H1 (cell line): Measurements from ENCODE around the gene ZFAND3. TPM values are rescaled to one million over a fixed set of nuclear protein-coding genes. Genes with fewer than 3 reads are reported as not detected.

Source experiments
- CTCF ChIA-PET: fragments of 300-600 bp; sonication (Branson Sonifier 250); formaldehyde crosslinking; loops from one replicate; lab custom pipeline; 2021; ENCODE audit not compliant: partially characterized antibody; lab: Charles Lee
- POLR2A ChIA-PET: fragments of 300-600 bp; sonication (Branson Sonifier 250); formaldehyde crosslinking; loops from one replicate; lab custom pipeline; 2021; ENCODE audit warnings: inconsistent platforms; ENCODE audit not compliant: partially characterized antibody; lab: Charles Lee
- DNase-seq, 2 experiments: peaks; one replicate each; pipeline versions ENCODE4 v3.0.0 to v3.0.0-alpha.2; 2010 to 2022; ENCODE audit warnings: low spot score in 2 of 2, low read depth in 1 of 2, mixed read lengths in 1 of 2
- FAIRE-seq: peaks from 2 replicates; lab custom pipeline; 2011; peaks lifted over from hg19 to GRCh38; lab: Jason Lieb, UNC
- H2AFZ ChIP-seq: 2 replicates; pipeline ENCODE4 v1.8.1; 2012; ENCODE audit warnings: low read length, inconsistent platforms
- H2AK5ac ChIP-seq: 2 replicates; pipeline ENCODE4 v1.6.1; 2013; ENCODE audit warnings: low read depth, low read length
- H2BK120ac ChIP-seq: replicated peaks from 2 replicates; pipeline ENCODE3; 2013; ENCODE audit warnings: low read depth, low read length, inconsistent platforms
- H2BK12ac ChIP-seq: 2 replicates; pipeline ENCODE4 v1.6.1; 2013; ENCODE audit warnings: low read depth, low read length
- H2BK15ac ChIP-seq: 2 replicates; pipeline ENCODE4 v1.6.1; 2013; ENCODE audit warnings: low read length
- H2BK20ac ChIP-seq: 2 replicates; pipeline ENCODE4 v1.6.1; 2013; ENCODE audit warnings: low read length
- H2BK5ac ChIP-seq: 2 replicates; pipeline ENCODE4 v1.6.1; 2013; ENCODE audit warnings: low read depth, low read length
- H3K14ac ChIP-seq: 2 replicates; pipeline ENCODE4 v1.6.1; 2013; ENCODE audit warnings: inconsistent platforms; ENCODE audit not compliant: insufficient read length
- H3K18ac ChIP-seq: 2 replicates; pipeline ENCODE4 v1.6.1; 2013; ENCODE audit warnings: low read length; ENCODE audit errors: extremely low read depth
- H3K23ac ChIP-seq: 2 replicates; pipeline ENCODE4 v1.6.1; 2013; ENCODE audit warnings: inconsistent platforms; ENCODE audit not compliant: insufficient read length
- H3K23me2 ChIP-seq: 2 replicates; pipeline ENCODE4 v1.6.1; 2013; ENCODE audit warnings: low read depth, low read length
- H3K27ac ChIP-seq: 2 replicates; pipeline ENCODE4 v1.6.1; 2011; ENCODE audit warnings: low read depth, low read length, inconsistent platforms
- H3K27me3 ChIP-seq, 4 experiments: replicated peaks in 1 of 4; 1 replicate in 1 of 4; 2 replicates in 3 of 4; pipeline versions ENCODE4 v1.6.1 to v1.8.1; 2011 to 2013; ENCODE audit warnings: low read length in 3 of 4, mild to moderate bottlenecking in 3 of 4, inconsistent platforms in 2 of 4, mixed read lengths in 2 of 4, moderate library complexity in 1 of 4; ENCODE audit not compliant: control insufficient read depth in 3 of 4, insufficient read depth in 3 of 4; ENCODE audit errors: extremely low read depth in 1 of 4
- H3K36me3 ChIP-seq, 4 experiments: 2 replicates each; pipeline versions ENCODE4 v1.6.1 to v1.8.1; 2011 to 2013; ENCODE audit warnings: mild to moderate bottlenecking in 4 of 4, low read length in 3 of 4, moderate library complexity in 2 of 4, control low read depth in 1 of 4, inconsistent platforms in 1 of 4; ENCODE audit not compliant: insufficient read depth in 4 of 4, control insufficient read depth in 2 of 4
- H3K4ac ChIP-seq: replicated peaks from 2 replicates; pipeline ENCODE3; 2013; ENCODE audit warnings: low read length, low read depth, mixed read lengths, inconsistent platforms; ENCODE audit not compliant: insufficient read length
- H3K4me1 ChIP-seq, 4 experiments: replicated peaks in 1 of 4; 1 replicate in 1 of 4; 2 replicates in 3 of 4; pipeline versions ENCODE4 v1.6.1 to v1.8.1; 2011 to 2013; ENCODE audit warnings: low read length in 3 of 4, inconsistent platforms in 2 of 4, mixed read lengths in 1 of 4; ENCODE audit not compliant: insufficient read depth in 4 of 4, control insufficient read depth in 3 of 4
- H3K4me2 ChIP-seq, 2 experiments: 2 replicates each; pipeline versions ENCODE4 v1.6.1 to v1.8.1; 2011 to 2013; ENCODE audit warnings: low read depth in 2 of 2, low read length in 2 of 2, control low read depth in 1 of 2, inconsistent platforms in 1 of 2, mild to moderate bottlenecking in 1 of 2; ENCODE audit not compliant: insufficient read depth in 1 of 2
- H3K4me3 ChIP-seq, 4 experiments: fragments of 200-600, 300-600 bp in 1 of 4; sonication (generic), shearing (Covaris generic), sonication (Bioruptor Twin) in 1 of 4; 2 replicates each; pipeline versions ENCODE4 v1.5.1 to v1.8.1; 2011 to 2016; ENCODE audit warnings: low read length in 4 of 4, low read depth in 3 of 4, control low read depth in 2 of 4, inconsistent platforms in 2 of 4, mild to moderate bottlenecking in 2 of 4, mixed read lengths in 1 of 4, moderate library complexity in 1 of 4; ENCODE audit not compliant: insufficient read depth in 2 of 4; ENCODE audit errors: extremely low read depth in 1 of 4
- H3K56ac ChIP-seq: replicated peaks from 2 replicates; pipeline ENCODE3; 2013; ENCODE audit warnings: low read depth, mild to moderate bottlenecking, mixed read lengths, low read length, inconsistent platforms; ENCODE audit not compliant: insufficient read length
- H3K79me1 ChIP-seq: 2 replicates; pipeline ENCODE4 v1.6.1; 2013; ENCODE audit warnings: low read depth, low read length, control low read depth
- H3K79me2 ChIP-seq, 2 experiments: 2 replicates each; pipeline versions ENCODE4 v1.6.1 to v1.8.1; 2012 to 2013; ENCODE audit warnings: low read length in 2 of 2, mild to moderate bottlenecking in 2 of 2, inconsistent platforms in 1 of 2; ENCODE audit not compliant: insufficient read depth in 2 of 2, control insufficient read depth in 1 of 2
- H3K9ac ChIP-seq, 4 experiments: replicated peaks in 1 of 4; 1 replicate in 1 of 4; 2 replicates in 3 of 4; pipeline versions ENCODE4 v1.6.1 to v1.8.1; 2011 to 2013; ENCODE audit warnings: low read depth in 3 of 4, low read length in 3 of 4, control low read depth in 2 of 4, mild to moderate bottlenecking in 2 of 4, moderate library complexity in 2 of 4, inconsistent platforms in 1 of 4; ENCODE audit errors: extremely low read depth in 1 of 4
- H3K9me3 ChIP-seq, 2 experiments: 2 replicates each; pipeline versions ENCODE4 v1.6.1 to v1.8.1; 2012 to 2013; ENCODE audit warnings: mild to moderate bottlenecking in 2 of 2, moderate library complexity in 2 of 2, control low read depth in 1 of 2, inconsistent platforms in 1 of 2, low read depth in 1 of 2, low read length in 1 of 2, mixed read lengths in 1 of 2; ENCODE audit not compliant: insufficient read depth in 2 of 2
- H4K20me1 ChIP-seq, 2 experiments: replicated peaks in 1 of 2; 2 replicates each; pipeline versions ENCODE3 to v1.8.1; 2011 to 2013; ENCODE audit warnings: inconsistent platforms in 2 of 2, low read length in 2 of 2, mild to moderate bottlenecking in 1 of 2; ENCODE audit not compliant: insufficient read depth in 2 of 2, control insufficient read depth in 1 of 2
- H4K5ac ChIP-seq: 2 replicates; pipeline ENCODE4 v1.6.1; 2013; ENCODE audit warnings: low read length, low read depth, mixed read lengths, inconsistent platforms; ENCODE audit not compliant: insufficient read length
- H4K8ac ChIP-seq: 2 replicates; pipeline ENCODE4 v1.8.0; 2013; ENCODE audit warnings: mild to moderate bottlenecking, moderate library complexity, low read length, inconsistent platforms; ENCODE audit not compliant: insufficient read depth; ENCODE audit errors: extremely low read depth
- H4K91ac ChIP-seq: replicated peaks from 2 replicates; pipeline ENCODE3; 2013; ENCODE audit warnings: low read length, mixed read lengths, inconsistent platforms; ENCODE audit not compliant: insufficient read length
- CHD1 ChIP-seq: IDR thresholded peaks from 2 replicates; pipeline ENCODE4 v1.6.1; 2012; ENCODE audit warnings: low read depth, low read length, improper control_type of control experiment
- GTF2F1 ChIP-seq: IDR thresholded peaks from 2 replicates; pipeline ENCODE4 v1.6.1; 2012; ENCODE audit warnings: low read depth, low read length, improper control_type of control experiment, borderline replicate concordance
- KDM4A ChIP-seq: IDR thresholded peaks from one replicate; pipeline ENCODE4 v1.7.1; 2012; ENCODE audit warnings: low read depth, mild to moderate bottlenecking, moderate library complexity, low read length, inconsistent platforms; ENCODE audit not compliant: severe bottlenecking
- KDM5A ChIP-seq: fragments of 200-600 bp; IDR thresholded peaks from 2 replicates; pipeline ENCODE4 v1.7.1; 2012; ENCODE audit warnings: mild to moderate bottlenecking, low read length, inconsistent platforms, mixed read lengths
- RAD21 ChIP-seq, 2 experiments: IDR thresholded peaks in 1 of 2; conservative IDR thresholded peaks in 1 of 2; 2 replicates each; pipeline ENCODE4 v1.6.1; 2011; ENCODE audit warnings: low read depth in 2 of 2, low read length in 2 of 2, improper control_type of control experiment in 1 of 2, inconsistent platforms in 1 of 2, mild to moderate bottlenecking in 1 of 2, moderate library complexity in 1 of 2
- RBBP5 ChIP-seq: IDR thresholded peaks from 2 replicates; pipeline ENCODE4 v1.7.1; 2012; ENCODE audit warnings: low read depth, mild to moderate bottlenecking, inconsistent platforms, low read length, moderate library complexity, borderline replicate concordance
- RNF2 ChIP-seq: fragments of 200-900, 300-1000 bp; sonication (generic); IDR thresholded peaks from 2 replicates; pipeline ENCODE4 v1.7.1; 2016; ENCODE audit warnings: borderline replicate concordance, low read depth, mild to moderate bottlenecking, antibody characterized with exemption, low read length; ENCODE audit not compliant: poor library complexity, severe bottlenecking; ENCODE audit errors: missing control alignments
- SIRT6 ChIP-seq: IDR thresholded peaks from one replicate; pipeline ENCODE4 v1.7.1; 2012; ENCODE audit warnings: low read length, inconsistent platforms
- SP1 ChIP-seq: IDR thresholded peaks from 2 replicates; pipeline ENCODE4 v1.6.1; 2011; ENCODE audit warnings: low read depth, low read length
- SRF ChIP-seq: IDR thresholded peaks from 2 replicates; pipeline ENCODE4 v1.6.1; 2011; ENCODE audit warnings: mild to moderate bottlenecking, low read depth, low read length, moderate library complexity
- TBP ChIP-seq: IDR thresholded peaks from 2 replicates; pipeline ENCODE4 v1.6.1; 2011; ENCODE audit warnings: low read depth, low read length, improper control_type of control experiment
- WGBS, 2 experiments: shearing (Covaris generic) in 1 of 2; methylation state at CpG; one replicate each; pipeline versions ENCODE4 v1.1.6 to v1.1.7; 2013 to 2015; ENCODE audit warnings: low lambda C conversion rate in 2 of 2, mixed read lengths in 2 of 2, inconsistent platforms in 1 of 2, low coverage in 1 of 2, missing lambda C conversion rate in 1 of 2; ENCODE audit not compliant: insufficient replicate concordance in 2 of 2, insufficient coverage in 1 of 2, insufficient read length in 1 of 2; ENCODE audit errors: extremely low coverage in 1 of 2, missing lambda C conversion rate in 1 of 2; 5-methylcytosine and 5-hydroxymethylcytosine counted together
- polyA plus RNA-seq, 7 experiments: library from polyadenylated mRNA; depleted of rRNA in 3 of 7; stranded (reverse) in 5 of 7; unstranded in 2 of 7; fragments of >200 nt in 5 of 7; fragments of 200-250 nt in 2 of 7; gene quantifications; 1 replicate in 5 of 7; 2 replicates in 1 of 7; 4 replicates in 1 of 7; pipeline versions ENCODE4 v1.2.1 to v1.2.3, GENCODE V29; 2011 to 2013; ENCODE audit warnings: missing spikeins in 2 of 7, mixed read lengths in 2 of 7
- total RNA-seq: library from RNA; stranded (reverse); fragmentation: NEBNext Ultra II Directional; extraction: Animal tissue kit (Norgen Biotek cat#: 25700); gene quantifications from 2 replicates; pipeline ENCODE4 v1.2.1, GENCODE V29; 2021
- TF ChIP-seq, protein P1 (sequence below): IDR thresholded peaks from 2 replicates; pipeline ENCODE4 v1.6.1; 2011; ENCODE audit warnings: low read depth, mild to moderate bottlenecking, low read length; ENCODE audit not compliant: insufficient read depth

Gene ZFAND3
- total and polyA plus RNA-seq, 2 of the 8 experiments (the other 6 are each of a cell fraction or from before 2014, with no cell fraction given): 13.0 to 51.3 TPM

DNA sequence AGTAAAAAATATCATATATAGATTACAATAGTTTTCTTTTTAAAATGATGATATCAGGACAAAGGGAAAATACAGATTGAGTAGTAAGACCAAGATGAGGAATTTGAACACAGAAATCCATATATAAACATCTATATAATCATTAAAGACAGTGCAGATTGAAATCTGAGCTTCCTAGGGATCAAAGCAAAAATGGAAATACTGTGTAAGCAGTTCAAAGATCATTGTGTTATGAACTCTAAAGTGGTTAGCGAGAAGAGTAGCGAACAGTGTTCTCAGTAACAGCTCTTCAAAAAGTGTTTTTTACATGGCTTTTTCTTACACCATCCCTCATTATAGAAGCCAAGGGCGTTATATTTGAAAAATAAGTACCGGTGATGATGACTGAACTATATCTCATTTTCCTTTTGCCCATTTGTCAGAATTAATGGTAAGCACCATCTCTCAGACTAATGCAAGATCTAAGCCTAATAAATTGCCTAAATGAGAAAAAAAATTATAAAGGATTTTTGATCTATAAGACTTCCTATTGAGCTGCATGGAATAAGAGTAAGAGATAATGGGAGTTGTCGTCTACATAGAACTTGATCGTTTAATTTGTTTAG lies 226.3 kb downstream of the ZFAND3 start:
- no peak overlapping the region for H2AFZ ChIP-seq
- POLR2A ChIA-PET: no interaction called here
- no peak overlapping the region for H4K91ac ChIP-seq
- DNase-seq: no peak
- H3K56ac ChIP-seq: no peak overlapping the region
- 0 out of 4 replicates have a peak, but pooled peaks cover 0 to 4% of the 10 kb centered on the region in 2 experiments for H3K79me2 ChIP-seq
- 86% methylated on average over 6 of the region's 6 CpGs; no CpG with 5 or more reads in 1 of the 2 experiments for WGBS, 2 experiments
- no peak overlapping the region for H3K18ac ChIP-seq
- no peak overlapping the region for H3K14ac ChIP-seq
- H3K4me3 ChIP-seq: no peak overlapping the region
- H3K4me2 ChIP-seq: no peak overlapping the region
- no peak overlapping the region for H3K27ac ChIP-seq
- H3K23ac ChIP-seq: no peak overlapping the region
- no peak for FAIRE-seq
- no peak overlapping the region for H2BK12ac ChIP-seq
- H4K8ac ChIP-seq: no peak overlapping the region
- no peak overlapping the region for H2BK15ac ChIP-seq
- no peaks in the 10 kb centered on the region for H3K27me3 ChIP-seq
- H3K4me1 ChIP-seq: no peaks in the 10 kb centered on the region
- no peak overlapping the region for H3K4ac ChIP-seq
- H2BK120ac ChIP-seq: no peak overlapping the region
- no peak overlapping the region for H3K9ac ChIP-seq
- no peaks in the 10 kb centered on the region for H3K36me3 ChIP-seq
- 0 out of 2 replicates have a peak, but pooled peaks cover 3% of the 10 kb centered on the region for H3K79me1 ChIP-seq
- H2BK5ac ChIP-seq: no peak overlapping the region
- H2BK20ac ChIP-seq: no peak overlapping the region
- peaks cover 0 to 1% of the 10 kb centered on the region in 2 experiments for H4K20me1 ChIP-seq
- no peak overlapping the region for H4K5ac ChIP-seq
- H2AK5ac ChIP-seq: no peak overlapping the region
- no peaks in the 10 kb centered on the region; the same call in 1 of the 2 replicates for H3K23me2 ChIP-seq
- H3K9me3 ChIP-seq: 0 out of 4 replicates have a peak, but pooled peaks cover 0 to 2% of the 10 kb centered on the region in 2 experiments
- CTCF ChIA-PET: interaction anchor here (1.4 kb wide), 1 partner anchor 11 kb away, joined by 6 read pairs; no protein-coding TSS in a partner anchor
- TF ChIP-seq RBBP5: no peak
- no peak for TF ChIP-seq RNF2
- TF ChIP-seq SP1: no peak
- no peak for TF ChIP-seq SRF
- no peak for TF ChIP-seq CHD1
- TF ChIP-seq GTF2F1: no peak
- TF ChIP-seq, protein P1, sequence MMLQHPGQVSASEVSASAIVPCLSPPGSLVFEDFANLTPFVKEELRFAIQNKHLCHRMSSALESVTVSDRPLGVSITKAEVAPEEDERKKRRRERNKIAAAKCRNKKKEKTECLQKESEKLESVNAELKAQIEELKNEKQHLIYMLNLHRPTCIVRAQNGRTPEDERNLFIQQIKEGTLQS: no peak
- no peak for TF ChIP-seq SIRT6
- TF ChIP-seq KDM4A: no peak
- TF ChIP-seq RAD21 (IDR thresholded peaks at IDR 0.05 in 1 of 2, conservative IDR thresholded peaks at IDR 0.05 in 1 of 2; ENCODE audit: low read depth in 2 of 2, low read length in 2 of 2): no peak
- no peak for TF ChIP-seq TBP
- no peak for TF ChIP-seq KDM5A
